Right atrium auricular region (tissue), 2 donors: Measurements from ENCODE around the gene RAMP3. TPM values are rescaled to one million over a fixed set of nuclear protein-coding genes. Genes with fewer than 3 reads are reported as not detected.

Experiments
- DNase-seq: peaks from one replicate; pipeline ENCODE4 v3.0.0-alpha.2; 2019; ENCODE audit warnings: low spot score
- H3K27ac ChIP-seq, 2 donors: fragments of 200-600 bp; sonication (generic); 1 replicate in 1 of 2; 2 replicates in 1 of 2; pipeline ENCODE4 v1.5.1; 2016 to 2019
- H3K27me3 ChIP-seq, 2 donors: fragments of 200-600 bp; sonication (generic); one replicate each; pipeline versions ENCODE4 v1.5.1 to v1.6.0; 2017 to 2019
- H3K36me3 ChIP-seq: fragments of 200-600 bp; sonication (generic); one replicate; pipeline ENCODE4 v1.5.1; 2016
- H3K4me1 ChIP-seq, 2 donors: fragments of 200-600 bp; sonication (generic); one replicate each; pipeline versions ENCODE4 v1.5.1 to v1.6.0; 2017 to 2019
- H3K4me3 ChIP-seq, 2 donors: fragments of 200-600 bp; sonication (generic); 1 replicate in 1 of 2; 2 replicates in 1 of 2; pipeline ENCODE4 v1.5.1; 2017 to 2019; ENCODE audit warnings: mild to moderate bottlenecking in 1 of 2, moderate library complexity in 1 of 2
- H3K9me3 ChIP-seq, 2 donors: fragments of 200-600 bp; sonication (generic); one replicate each; pipeline ENCODE4 v1.5.1; 2019
- total RNA-seq, 2 donors: library from RNA; depleted of rRNA; stranded (reverse); fragments of >200 nt; gene quantifications; one replicate each; pipeline ENCODE4 v1.1.0, GENCODE V29; 2016
- TF ChIP-seq, protein P1 (sequence below), 2 donors: fragments of 200-600 bp; sonication (generic); IDR thresholded peaks; one replicate each; pipeline ENCODE4 v1.5.1; 2019; ENCODE audit warnings: antibody characterized with exemption in 2 of 2

RAMP3 gene
- total RNA-seq, 2 donors from 2014 or later = 62.0 to 77.2 TPM

DNA sequence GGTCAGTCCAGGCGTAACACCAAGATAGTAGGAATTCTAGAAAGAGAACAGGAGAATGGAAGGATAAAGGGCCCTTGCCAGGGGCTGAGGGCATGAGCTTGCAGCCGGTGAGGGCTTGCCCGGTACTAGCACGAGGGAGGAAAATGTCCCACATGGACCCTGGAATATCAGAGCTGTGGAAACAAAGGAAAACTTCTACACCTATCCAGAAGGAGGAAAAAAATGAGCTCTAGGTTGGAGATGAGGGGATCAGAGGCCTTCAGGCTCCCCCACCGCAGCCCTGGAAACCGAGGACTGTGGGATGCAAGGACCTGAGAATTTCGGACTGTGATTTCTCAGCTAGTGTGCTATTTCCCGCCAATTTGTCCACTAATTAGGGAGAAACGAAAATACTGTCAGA is 22.1 kb downstream of the RAMP3 start:
- no peaks in the 10 kb centered on the region for H3K4me1 ChIP-seq
- no peak overlapping the region for H3K4me3 ChIP-seq
- TF ChIP-seq, protein P1, sequence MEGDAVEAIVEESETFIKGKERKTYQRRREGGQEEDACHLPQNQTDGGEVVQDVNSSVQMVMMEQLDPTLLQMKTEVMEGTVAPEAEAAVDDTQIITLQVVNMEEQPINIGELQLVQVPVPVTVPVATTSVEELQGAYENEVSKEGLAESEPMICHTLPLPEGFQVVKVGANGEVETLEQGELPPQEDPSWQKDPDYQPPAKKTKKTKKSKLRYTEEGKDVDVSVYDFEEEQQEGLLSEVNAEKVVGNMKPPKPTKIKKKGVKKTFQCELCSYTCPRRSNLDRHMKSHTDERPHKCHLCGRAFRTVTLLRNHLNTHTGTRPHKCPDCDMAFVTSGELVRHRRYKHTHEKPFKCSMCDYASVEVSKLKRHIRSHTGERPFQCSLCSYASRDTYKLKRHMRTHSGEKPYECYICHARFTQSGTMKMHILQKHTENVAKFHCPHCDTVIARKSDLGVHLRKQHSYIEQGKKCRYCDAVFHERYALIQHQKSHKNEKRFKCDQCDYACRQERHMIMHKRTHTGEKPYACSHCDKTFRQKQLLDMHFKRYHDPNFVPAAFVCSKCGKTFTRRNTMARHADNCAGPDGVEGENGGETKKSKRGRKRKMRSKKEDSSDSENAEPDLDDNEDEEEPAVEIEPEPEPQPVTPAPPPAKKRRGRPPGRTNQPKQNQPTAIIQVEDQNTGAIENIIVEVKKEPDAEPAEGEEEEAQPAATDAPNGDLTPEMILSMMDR (IDR thresholded peaks at IDR 0.05) = no peak
- no peak overlapping the region for H3K27ac ChIP-seq
- H3K36me3 ChIP-seq = no peaks in the 10 kb centered on the region
- H3K9me3 ChIP-seq = no peaks in the 10 kb centered on the region
- DNase-seq = no peak
- no peaks in the 10 kb centered on the region for H3K27me3 ChIP-seq

- no peaks in the 10 kb centered on the region for H3K36me3 ChIP-seq
- no peaks in the 10 kb centered on the region for H3K9me3 ChIP-seq
- H3K27ac ChIP-seq = no peak overlapping the region
- DNase-seq = no peak
- H3K4me3 ChIP-seq = no peak overlapping the region
- H3K4me1 ChIP-seq = no peaks in the 10 kb centered on the region
- H3K27me3 ChIP-seq = no peaks in the 10 kb centered on the region
- TF ChIP-seq, protein P1 (IDR thresholded peaks at IDR 0.05) = no peak
Observed at GRCh38 chr7:45180084-45180986, 22.7 kb downstream of the RAMP3 start.

DNA sequence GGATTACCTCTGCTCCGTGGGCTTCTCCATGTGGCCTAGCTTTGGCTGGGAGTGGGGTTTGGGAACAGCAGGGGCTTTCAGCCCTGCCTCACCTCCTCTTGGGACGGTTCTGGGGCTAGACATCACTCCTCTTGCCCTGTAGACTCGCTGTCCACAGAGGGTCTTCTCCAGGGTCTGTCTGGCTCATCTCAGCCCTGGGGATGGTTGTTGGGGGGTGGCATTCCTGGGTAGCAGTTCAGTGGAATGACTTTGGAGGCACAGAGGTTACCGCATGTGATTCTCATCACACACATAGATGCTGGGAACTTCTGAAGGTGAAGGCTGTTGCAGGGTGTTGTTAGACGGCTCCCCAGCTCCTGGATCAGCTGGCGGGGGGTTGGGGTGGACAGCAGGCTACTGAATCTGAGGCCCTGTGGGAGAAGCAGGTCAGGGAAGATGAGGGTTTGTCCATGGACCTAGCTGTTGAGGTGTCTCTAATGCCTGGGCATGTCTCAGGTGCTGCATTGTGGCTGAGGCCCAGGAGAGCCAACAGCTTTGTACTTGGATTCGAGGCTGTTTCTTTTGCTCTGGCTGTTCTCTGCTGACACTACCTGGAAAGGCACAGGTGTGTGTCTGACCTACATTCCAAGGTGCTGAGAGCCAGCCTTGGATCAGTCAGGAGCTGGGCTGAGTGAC is 23.8 kb downstream of the RAMP3 start:
- DNase-seq = no peak
- no peaks in the 10 kb centered on the region for H3K27me3 ChIP-seq
- H3K4me1 ChIP-seq = no peaks in the 10 kb centered on the region
- H3K9me3 ChIP-seq = no peaks in the 10 kb centered on the region
- no peak overlapping the region for H3K27ac ChIP-seq
- no peaks in the 10 kb centered on the region for H3K36me3 ChIP-seq
- H3K4me3 ChIP-seq = no peak overlapping the region
- TF ChIP-seq, protein P1 (IDR thresholded peaks at IDR 0.05) = no peak

DNA sequence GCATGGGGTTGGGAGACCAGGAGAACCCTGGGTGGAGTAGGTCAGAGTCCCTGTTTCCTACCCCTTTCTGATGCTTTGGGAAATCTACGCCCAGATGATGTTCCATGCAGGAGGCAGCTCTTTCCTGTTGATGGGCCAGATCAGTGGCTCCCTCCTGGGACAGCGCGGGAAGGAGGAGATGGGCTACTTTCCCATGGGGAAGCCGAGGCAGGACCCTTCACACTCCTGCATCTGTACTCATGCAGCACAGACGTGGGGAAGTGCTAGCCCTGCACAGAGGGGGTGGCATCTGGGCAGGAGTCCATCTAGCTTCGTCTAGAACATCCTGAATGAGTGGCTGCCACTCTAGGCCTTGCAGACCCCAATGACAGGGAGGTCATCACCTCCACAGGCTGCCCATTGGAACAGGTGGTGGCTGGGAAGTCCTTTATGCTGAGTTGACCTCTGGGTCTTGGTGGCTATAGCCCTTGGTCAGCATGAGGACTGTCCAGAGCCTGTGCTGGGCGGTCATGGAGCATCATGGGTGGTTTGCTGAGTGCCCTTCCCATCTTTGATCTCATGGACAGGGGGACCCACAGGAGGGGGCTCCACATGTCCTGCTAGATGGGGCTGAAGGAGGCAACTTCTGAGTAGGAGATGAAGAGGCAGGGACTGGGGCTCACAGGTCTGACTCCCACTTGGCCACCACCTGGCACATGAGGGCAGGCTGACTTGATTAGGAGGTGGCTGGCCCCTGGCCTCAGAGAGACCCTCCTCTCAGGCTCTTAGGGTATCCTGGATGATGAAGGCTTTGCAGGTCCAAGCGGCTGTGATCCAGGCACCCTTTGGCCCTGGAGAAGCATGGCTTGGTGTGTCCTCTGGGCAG is 24.6 kb downstream of the RAMP3 start:
- Histone ChIP-seq H3K27ac (no peak overlapping the region), H3K36me3 (no peaks in the 10 kb centered on the region), H3K4me3 (no peak overlapping the region), H3K27me3 (no peaks in the 10 kb centered on the region), H3K4me1 (no peaks in the 10 kb centered on the region), H3K9me3 (no peaks in the 10 kb centered on the region)
- no peak for DNase-seq
- TF ChIP-seq, protein P1 (IDR thresholded peaks at IDR 0.05) = no peak

- H3K27ac ChIP-seq = no peak overlapping the region
- TF ChIP-seq, protein P1 (IDR thresholded peaks at IDR 0.05) = no peak
- no peaks in the 10 kb centered on the region for H3K27me3 ChIP-seq
- no peaks in the 10 kb centered on the region for H3K4me1 ChIP-seq
- no peaks in the 10 kb centered on the region for H3K9me3 ChIP-seq
- DNase-seq = no peak
- H3K4me3 ChIP-seq = no peak overlapping the region
- H3K36me3 ChIP-seq = no peaks in the 10 kb centered on the region
Observed at GRCh38 chr7:45182856-45183710, 25.5 kb downstream of the RAMP3 start.
